BJ (cell line): Measurements from ENCODE around the gene TMEM119. TPM values are rescaled to one million over a fixed set of nuclear protein-coding genes. Genes with fewer than 3 reads are reported as not detected.

Experiments used
- CTCF ChIA-PET: fragments of 350-600 bp; formaldehyde crosslinking; extraction: SDS; loops from one replicate; lab custom pipeline; 2021; ENCODE audit warnings: antibody characterized with exemption, inconsistent platforms; lab: Yijun Ruan, JAX
- POLR2A ChIA-PET: fragments of 300-600 bp; sonication (Branson Sonifier 250); formaldehyde crosslinking; extraction: SDS; loops from one replicate; lab custom pipeline; 2021; ENCODE audit warnings: antibody characterized with exemption; lab: Charles Lee
- DNase-seq: peaks from one replicate; pipeline ENCODE4 v3.0.0-alpha.2; 2011; ENCODE audit warnings: low read depth
- H3K27me3 ChIP-seq: 2 replicates; pipeline ENCODE4 v1.6.0; 2011; ENCODE audit warnings: low read length; ENCODE audit not compliant: control insufficient read depth, insufficient read depth
- H3K36me3 ChIP-seq: 2 replicates; pipeline ENCODE4 v1.5.1; 2011; ENCODE audit warnings: low read length; ENCODE audit not compliant: control insufficient read depth, insufficient read depth
- H3K4me3 ChIP-seq: 2 replicates; pipeline ENCODE4 v1.5.1; 2011; ENCODE audit warnings: low read depth, mild to moderate bottlenecking, control low read depth, low read length
- CTCF ChIP-seq: IDR thresholded peaks from 2 replicates; pipeline ENCODE4 v1.5.1; 2011; ENCODE audit warnings: low read depth, mild to moderate bottlenecking, control low read depth, inconsistent platforms, low read length, moderate library complexity; ENCODE audit not compliant: insufficient read depth
- polyA plus RNA-seq: library from polyadenylated mRNA; depleted of rRNA; stranded (reverse); fragments of >200 nt; gene quantifications from 2 replicates; pipeline ENCODE4 v1.2.3, GENCODE V29; 2011

TMEM119 gene
- polyA plus RNA-seq, 1 experiment: 80.6 TPM

GRCh38 chr12:108566452-108566851 is 31.4 kb downstream of the TMEM119 start:
- TF ChIP-seq CTCF: no peak
- Histone ChIP-seq H3K36me3 (peaks cover 13% of the 10 kb centered on the region), H3K27me3 (no peaks in the 10 kb centered on the region), H3K4me3 (no peak overlapping the region)
- ChIA-PET POLR2A (no interaction called here), CTCF (interaction anchor here (0.7 to 19.7 kb wide), 6 partner anchors 10 to 238 kb away, joined by 3 to 460 read pairs (median 10); no protein-coding TSS in a partner anchor)
- DNase-seq: no peak

- no peaks in the 10 kb centered on the region for H3K27me3 ChIP-seq
- peaks cover 13% of the 10 kb centered on the region for H3K36me3 ChIP-seq
- POLR2A ChIA-PET: no interaction called here
- CTCF ChIA-PET: interaction anchor here (0.6 to 19.7 kb wide), 4 partner anchors 11 to 238 kb away, joined by 3 to 460 read pairs (median 10); no protein-coding TSS in a partner anchor
- DNase-seq: no peak
- TF ChIP-seq CTCF: no peak
- H3K4me3 ChIP-seq: no peak overlapping the region
Measured at GRCh38 chr12:108565976-108566375, 31.9 kb downstream of the TMEM119 start.

- POLR2A ChIA-PET: no interaction called here
- no peaks in the 10 kb centered on the region for H3K27me3 ChIP-seq
- CTCF ChIA-PET: interaction anchor here (0.7 to 19.7 kb wide), 9 partner anchors 40 to 386 kb away, joined by 3 to 460 read pairs (median 4); no protein-coding TSS in a partner anchor
- H3K4me3 ChIP-seq: no peak overlapping the region
- peaks cover 13% of the 10 kb centered on the region for H3K36me3 ChIP-seq
- TF ChIP-seq CTCF: no peak
- DNase-seq: no peak
Measured at GRCh38 chr12:108565146-108565545, 32.7 kb downstream of the TMEM119 start.

GRCh38 chr12:108564724-108565123 is 33.2 kb downstream of the TMEM119 start:
- CTCF ChIA-PET: interaction anchor here (0.7 to 19.7 kb wide), 11 partner anchors 12 to 529 kb away, joined by 3 to 460 read pairs (median 4); no protein-coding TSS in a partner anchor
- DNase-seq: no peak
- peaks cover 13% of the 10 kb centered on the region for H3K36me3 ChIP-seq

GRCh38 chr12:108563804-108564151 is 34.1 kb downstream of the TMEM119 start:
- H3K4me3 ChIP-seq: no peak overlapping the region
- POLR2A ChIA-PET: no interaction called here

More at GRCh38 chr12:108564724-108565123, 33.2 kb downstream of the TMEM119 start:
- POLR2A ChIA-PET: no interaction called here
- H3K27me3 ChIP-seq: no peaks in the 10 kb centered on the region
- TF ChIP-seq CTCF: no peak
- H3K4me3 ChIP-seq: no peak overlapping the region

More at GRCh38 chr12:108563804-108564151, 34.1 kb downstream of the TMEM119 start:
- no peak for DNase-seq
- no peak for TF ChIP-seq CTCF
- H3K27me3 ChIP-seq: no peaks in the 10 kb centered on the region
- CTCF ChIA-PET: interaction anchor here (0.6 to 19.7 kb wide), 14 partner anchors 13 to 530 kb away, joined by 3 to 460 read pairs (median 4); no protein-coding TSS in a partner anchor
- H3K36me3 ChIP-seq: peaks cover 12% of the 10 kb centered on the region
